Fibroblast of gingiva (primary cell): ENCODE measurements around the gene SGO1.
"Not testable (repeated sequence)": the region's sequence is repeated elsewhere in the genome, so short reads cannot be mapped to it uniquely, and the experiment has no call there.

Experiments
- DNase-seq: peaks from one replicate; pipeline ENCODE4 v3.0.0-alpha.2; 2011; ENCODE audit warnings: low read depth

SGO1 gene

DNA sequence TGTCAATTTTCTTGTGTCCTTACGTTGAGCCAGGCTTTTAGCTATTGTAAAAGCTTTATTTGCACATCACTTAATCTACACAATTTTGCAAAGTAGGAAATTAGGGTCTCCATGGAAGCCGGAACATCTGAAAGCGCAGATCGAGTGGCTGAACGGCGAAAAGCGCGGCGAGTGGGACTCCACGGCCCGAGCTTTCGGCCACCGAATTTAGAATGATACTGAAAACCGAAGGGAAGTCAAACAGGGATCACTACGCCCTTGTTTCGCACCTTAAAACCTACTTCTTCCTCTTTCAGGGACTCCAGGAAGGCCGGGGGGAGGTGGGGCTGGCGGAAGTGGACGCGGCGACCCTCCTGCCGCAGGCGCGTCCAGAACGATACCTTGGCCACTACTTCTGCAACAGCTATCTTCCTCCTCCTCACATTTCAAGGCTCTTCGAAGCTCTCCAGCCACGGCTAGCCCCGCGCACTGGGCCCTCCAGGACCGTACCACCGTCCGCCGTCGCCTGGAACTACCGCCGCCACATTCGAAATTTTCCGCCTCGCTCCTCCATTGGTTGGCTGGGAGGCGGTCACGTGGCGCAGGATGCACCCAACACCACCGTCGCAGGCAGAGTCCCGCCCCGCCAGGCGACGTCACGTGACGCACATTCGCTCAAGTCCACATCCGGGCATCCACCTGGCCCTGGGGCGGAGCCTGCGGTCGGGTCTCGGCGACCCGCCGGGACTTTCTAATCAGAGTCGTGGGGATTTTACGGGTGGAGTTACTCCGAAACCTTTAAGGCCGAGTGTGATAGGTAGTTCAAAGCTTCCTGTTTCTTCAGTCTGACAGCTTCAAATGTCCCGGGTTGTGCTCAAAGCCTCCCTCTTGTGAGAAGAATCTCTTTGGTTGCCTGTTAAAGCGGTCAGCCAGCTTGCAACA, at the start of gene SGO1:
TSS of gene SGO1 (minus strand) at position 528 of the 921 bp plus-strand sequence. CDS start 2,179 bp downstream, outside the sequence.
- peak; percentile 97 for DNase-seq

- no peak for DNase-seq
These were observed 49.8 kb upstream of the SGO1 start for GRCh38 chr3:20235796-20236195.

DNA sequence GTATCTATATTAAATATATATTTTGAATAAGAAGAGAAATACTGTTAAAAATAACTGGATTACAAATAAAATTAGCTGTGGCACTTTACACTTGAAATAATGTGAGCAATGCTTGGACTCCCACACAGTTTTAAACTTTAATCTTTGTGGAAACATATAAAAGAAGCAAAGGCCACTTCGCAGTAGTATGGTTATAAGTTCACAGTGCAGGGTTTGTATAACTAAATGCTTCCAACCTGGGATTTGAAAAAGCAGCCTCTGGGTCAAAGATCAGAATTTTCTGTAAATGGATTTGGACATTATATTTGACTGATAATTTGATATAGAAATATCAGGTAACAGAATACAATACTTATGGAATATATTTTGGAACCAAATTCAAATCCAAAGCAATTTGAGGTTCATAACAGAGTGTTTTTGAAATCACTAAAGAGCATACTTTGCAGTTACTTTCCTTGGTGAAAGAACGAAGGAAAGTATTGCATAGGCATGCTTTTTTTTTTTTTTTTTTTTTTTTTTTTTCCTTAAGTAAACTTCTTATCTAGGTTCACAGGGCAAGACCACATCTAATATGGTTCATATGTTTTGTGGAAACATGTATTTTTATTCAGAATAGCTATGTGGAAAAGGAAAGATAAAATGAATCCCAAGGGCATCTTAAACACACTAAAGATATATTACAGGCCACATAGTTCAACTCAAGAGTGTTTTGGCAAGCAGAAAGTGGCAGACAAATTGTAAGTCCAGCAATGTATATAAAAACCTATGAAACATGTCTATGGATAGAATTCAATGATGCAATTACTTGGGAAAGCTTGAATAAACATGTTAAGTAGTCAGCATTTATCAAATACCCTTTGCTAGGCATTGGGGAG, 47.1 kb upstream of the SGO1 start:
- DNase-seq = no peak

- no peak for DNase-seq
These were observed 44.9 kb upstream of the SGO1 start for GRCh38 chr3:20230954-20231353.

GRCh38 chr3:20225769-20226168, 39.8 kb upstream of the SGO1 start:
- DNase-seq = peak; percentile 23

GRCh38 chr3:20222274-20222673, 36.3 kb upstream of the SGO1 start:
- no peak for DNase-seq

- DNase-seq = no peak
These were observed 32.2 kb upstream of the SGO1 start for GRCh38 chr3:20218215-20218614.

DNA sequence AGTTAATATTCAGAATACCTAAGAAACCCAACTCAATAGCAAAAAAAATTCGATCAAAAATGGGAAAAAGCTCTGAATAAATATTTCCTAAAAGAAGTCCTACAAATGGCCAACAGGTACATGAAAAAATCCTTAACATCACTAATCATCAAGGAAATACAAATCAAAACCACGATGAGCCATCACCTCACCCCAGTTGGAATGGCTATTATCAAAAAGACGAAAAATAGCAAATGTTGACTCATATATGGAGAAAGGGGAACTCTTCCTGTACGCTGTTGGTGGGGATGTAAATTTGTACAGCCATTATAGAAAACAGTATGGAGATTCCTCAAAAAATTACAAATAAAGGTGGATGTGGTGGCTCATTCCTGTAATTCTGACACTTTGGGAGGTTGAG, 29.6 kb upstream of the SGO1 start:
- DNase-seq = no peak

GRCh38 chr3:20213491-20213890, 27.5 kb upstream of the SGO1 start:
- not testable (repeated sequence) for DNase-seq

GRCh38 chr3:20207945-20208344, 21.9 kb upstream of the SGO1 start:
- DNase-seq = not testable (repeated sequence)

DNA sequence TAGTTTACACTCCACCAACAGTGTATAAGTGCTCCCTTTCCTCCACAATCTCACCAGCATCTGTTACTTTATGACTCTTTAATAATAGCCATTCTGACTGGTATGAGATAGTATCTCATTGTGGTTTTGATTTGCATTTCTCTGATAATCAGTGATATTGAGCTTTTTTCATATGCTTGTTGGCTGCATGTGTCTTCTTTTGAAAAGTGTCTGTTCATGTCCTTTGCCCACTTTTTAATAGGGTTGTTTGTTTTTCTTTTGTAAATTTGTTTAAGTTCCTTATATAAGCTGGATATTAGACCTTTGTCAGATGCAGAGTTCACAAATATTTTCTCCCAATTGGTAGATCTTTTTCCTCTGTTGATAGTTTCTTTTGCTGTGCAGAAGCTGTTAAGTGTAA, 19.9 kb upstream of the SGO1 start:
- DNase-seq = not testable (repeated sequence)

DNA sequence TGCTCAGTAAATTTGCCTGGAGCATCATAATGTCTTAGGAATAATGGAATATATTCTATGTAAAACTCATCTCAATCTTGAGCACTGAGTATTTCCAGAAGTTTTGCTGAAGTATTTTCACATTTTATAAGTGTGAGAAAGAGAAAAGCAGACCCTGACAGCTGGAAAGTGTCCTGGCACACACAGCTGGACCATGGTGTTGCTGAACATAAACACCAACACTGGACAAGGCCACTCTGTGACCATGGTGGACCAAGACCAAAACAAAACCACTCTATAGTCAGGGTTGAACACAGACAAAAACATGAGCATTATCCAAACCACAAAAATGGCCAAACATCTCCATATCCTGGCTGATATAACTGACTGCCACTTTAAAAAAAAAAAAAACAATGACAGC, 15.1 kb upstream of the SGO1 start:
- no peak for DNase-seq

- no peak for DNase-seq
These were observed 11.8 kb upstream of the SGO1 start for GRCh38 chr3:20197775-20198174.

GRCh38 chr3:20194793-20195460, 8.9 kb upstream of the SGO1 start:
- DNase-seq = no peak

DNA sequence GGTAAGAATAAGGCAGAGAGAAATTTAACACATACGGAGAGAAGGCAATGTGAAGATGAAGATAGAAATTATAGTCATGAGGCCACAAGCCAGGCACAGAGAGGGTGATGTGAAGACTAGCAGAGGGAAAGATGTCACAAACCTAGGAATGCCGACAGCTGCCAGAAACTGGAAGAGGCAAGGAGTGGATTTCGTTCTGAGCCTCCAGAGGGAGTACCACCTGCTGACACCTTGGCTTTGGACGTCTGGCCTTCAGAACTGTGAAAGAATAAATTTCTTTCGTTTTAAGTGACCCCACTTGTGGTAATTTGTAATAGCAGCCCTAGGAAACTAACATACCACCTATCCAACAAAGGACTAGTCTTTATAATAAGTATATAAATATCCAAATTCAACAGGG, 5.0 kb upstream of the SGO1 start:
- DNase-seq = no peak

- no peak for DNase-seq
These were observed 596 bp upstream of the SGO1 start for GRCh38 chr3:20186600-20187004.

GRCh38 chr3:20185331-20185678, 701 bp downstream of the SGO1 start:
- DNase-seq = no peak

DNA sequence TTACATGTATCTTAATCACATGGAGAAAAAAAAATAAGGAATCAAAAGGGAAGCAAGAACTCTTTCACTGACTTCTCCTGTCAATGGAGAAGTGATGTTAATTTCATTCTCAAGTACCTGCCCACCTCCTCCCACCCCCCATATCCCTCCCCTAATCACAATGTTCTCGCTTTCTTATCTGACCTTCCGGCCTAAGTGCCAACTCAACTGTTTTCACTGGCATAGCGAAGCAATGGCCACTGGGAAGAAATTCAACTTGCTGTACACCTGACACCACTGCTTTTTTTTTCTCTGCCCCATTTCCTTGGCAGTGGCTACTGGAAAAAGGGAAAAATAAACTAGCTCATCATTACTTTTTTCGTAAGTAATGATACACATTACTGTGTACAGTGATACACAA, 3.8 kb downstream of the SGO1 start:
- no peak for DNase-seq

DNA sequence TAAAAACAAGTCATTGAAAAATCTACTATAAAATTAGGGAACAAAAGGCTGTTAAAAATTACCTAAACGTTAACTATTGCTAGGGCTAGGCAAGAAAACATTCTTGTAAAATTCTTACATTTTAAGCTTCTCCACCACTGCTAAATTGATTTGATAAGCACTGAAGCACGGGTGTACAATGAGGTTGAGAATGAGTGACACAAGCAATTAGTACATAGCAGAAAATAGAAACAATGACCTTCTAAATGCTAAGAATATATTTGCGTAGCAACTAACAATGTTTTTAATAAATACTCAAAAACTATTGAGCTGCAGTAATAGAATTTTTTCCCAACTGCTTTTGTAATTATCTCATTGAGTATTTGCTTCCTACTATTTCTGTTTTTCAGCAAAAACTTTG, 4.7 kb downstream of the SGO1 start:
- no peak for DNase-seq

DNA sequence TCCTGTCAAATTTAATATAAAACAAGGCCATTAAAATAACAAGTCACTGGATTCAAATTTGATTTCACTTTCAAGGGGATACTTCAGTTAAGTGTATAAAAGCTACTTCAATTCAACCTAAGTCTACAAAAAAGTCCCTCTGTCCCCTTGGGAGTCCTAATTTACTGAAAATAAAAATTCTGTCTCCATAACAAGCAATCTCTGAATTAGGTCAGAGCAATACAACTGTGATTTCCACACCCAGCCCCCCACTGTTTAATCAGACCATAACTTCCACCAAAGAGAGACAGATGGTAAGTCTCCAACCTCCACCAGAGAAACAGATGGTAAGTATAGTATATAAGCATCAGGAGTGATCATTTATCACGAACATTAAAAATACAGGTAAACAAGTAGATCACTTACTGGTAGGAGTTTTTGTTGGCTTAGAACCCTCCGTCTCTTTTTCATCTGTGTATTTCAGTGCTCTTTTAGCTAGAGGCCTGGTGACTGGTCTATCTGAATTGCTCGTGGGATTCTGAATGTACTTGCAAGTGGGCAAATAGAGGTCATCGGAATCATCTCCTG, 12.1 kb downstream of the SGO1 start:
- no peak for DNase-seq

GRCh38 chr3:20161714-20162113, 24.3 kb downstream of the SGO1 start:
- DNase-seq = no peak

DNA sequence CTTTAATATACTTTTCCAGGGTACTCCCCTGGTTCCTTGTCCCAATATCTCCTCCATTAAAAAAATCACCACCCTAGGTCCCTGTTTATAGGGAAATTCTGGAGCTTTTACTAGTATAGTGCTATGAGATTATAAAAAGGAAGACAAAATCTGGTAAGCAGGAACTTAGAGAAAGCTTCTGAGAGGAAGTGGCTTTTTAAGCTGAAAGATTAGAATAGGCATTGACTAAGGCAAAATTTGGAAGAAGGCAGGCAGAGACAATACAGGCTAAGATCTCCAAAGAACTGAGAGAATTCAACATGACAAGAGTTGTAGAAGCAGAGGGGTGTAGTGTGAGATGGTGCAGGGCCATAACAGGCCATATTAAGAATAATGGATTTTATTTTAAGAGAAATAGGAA, 25.8 kb downstream of the SGO1 start:
- no peak for DNase-seq
